Adipose tissue (tissue), 3 donors: ENCODE data around the gene CARS2. TPM values are rescaled to one million over a fixed set of nuclear protein-coding genes. Genes with fewer than 3 reads are reported as not detected.
"Not testable (repeated sequence)": the region's sequence is repeated elsewhere in the genome, so short reads cannot be mapped to it uniquely, and the experiment has no call there.

Experiments used
- H3K27ac ChIP-seq: one replicate; pipeline ENCODE4 v1.5.1; 2013; ENCODE audit warnings: low read depth, low read length
- WGBS, 3 donors: extraction: QIAGEN DNeasy Blood & Tissue Kit; methylation state at CpG; one replicate each; pipeline ENCODE4 v1.1.7; 2013; 5-methylcytosine and 5-hydroxymethylcytosine counted together
- polyA plus RNA-seq, 3 donors: library from polyadenylated mRNA; stranded (reverse); fragments of 200-250 nt; gene quantifications; one replicate each; pipeline ENCODE4 v1.2.3, GENCODE V29; 2013
- donor health status: healthy with polysubstance abuse.
- donor health status: Bipolar disorder and iron deficiency.
- donor health status: healthy.

The CARS2 gene
- polyA plus RNA-seq, 3 donors: 28.1 to 50.5 (median 43.1) TPM

GRCh38 chr13:110644892-110645521, 60.9 kb downstream of the CARS2 start:
- H3K27ac ChIP-seq: no peak overlapping the region

DNA sequence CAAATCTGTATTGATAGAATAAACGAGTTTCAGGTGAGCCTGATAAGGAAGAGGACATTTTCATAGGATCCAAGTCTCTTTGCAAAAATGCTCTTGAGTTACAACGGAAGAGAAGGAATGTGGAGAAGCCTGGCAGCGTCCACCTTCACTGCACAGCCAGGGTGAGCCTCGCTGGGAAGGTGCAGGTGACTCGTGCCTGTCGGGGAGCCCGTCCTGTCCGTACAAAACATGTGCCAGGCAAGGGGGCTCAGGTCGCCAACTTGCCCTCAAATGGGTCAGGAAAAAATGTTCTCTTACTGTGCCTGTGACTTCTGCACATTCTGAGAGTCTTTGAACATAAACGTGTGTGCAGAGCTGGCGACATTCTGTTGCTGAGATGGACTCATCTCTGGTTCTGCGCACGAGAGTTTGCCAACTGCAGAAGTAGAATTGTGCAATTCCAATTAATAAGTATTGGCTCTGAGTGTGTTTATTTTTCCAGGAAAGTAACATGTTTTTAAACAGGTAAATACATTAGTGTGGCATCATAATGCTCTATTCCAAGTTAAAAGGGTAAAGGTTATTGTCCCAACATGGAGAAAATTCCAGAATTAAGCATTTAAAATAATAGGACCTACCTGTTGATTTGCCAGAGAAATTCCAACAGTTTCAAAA, 62.0 kb downstream of the CARS2 start:
- 80 to 83% (median 80%) methylated on average over 13 of the region's 13 CpGs for WGBS, 3 donors
- H3K27ac ChIP-seq: no peak overlapping the region

More at GRCh38 chr13:110644892-110645521, 60.9 kb downstream of the CARS2 start:
- 40 to 53% (median 46%) methylated on average over 23 to 28 of the region's 28 CpGs for WGBS, 3 donors

- WGBS, 3 donors: 59 to 84% (median 84%) methylated on average over 11 of the region's 11 CpGs
- no peak overlapping the region for H3K27ac ChIP-seq
Measured at GRCh38 chr13:110643324-110643723, 62.6 kb downstream of the CARS2 start.

DNA sequence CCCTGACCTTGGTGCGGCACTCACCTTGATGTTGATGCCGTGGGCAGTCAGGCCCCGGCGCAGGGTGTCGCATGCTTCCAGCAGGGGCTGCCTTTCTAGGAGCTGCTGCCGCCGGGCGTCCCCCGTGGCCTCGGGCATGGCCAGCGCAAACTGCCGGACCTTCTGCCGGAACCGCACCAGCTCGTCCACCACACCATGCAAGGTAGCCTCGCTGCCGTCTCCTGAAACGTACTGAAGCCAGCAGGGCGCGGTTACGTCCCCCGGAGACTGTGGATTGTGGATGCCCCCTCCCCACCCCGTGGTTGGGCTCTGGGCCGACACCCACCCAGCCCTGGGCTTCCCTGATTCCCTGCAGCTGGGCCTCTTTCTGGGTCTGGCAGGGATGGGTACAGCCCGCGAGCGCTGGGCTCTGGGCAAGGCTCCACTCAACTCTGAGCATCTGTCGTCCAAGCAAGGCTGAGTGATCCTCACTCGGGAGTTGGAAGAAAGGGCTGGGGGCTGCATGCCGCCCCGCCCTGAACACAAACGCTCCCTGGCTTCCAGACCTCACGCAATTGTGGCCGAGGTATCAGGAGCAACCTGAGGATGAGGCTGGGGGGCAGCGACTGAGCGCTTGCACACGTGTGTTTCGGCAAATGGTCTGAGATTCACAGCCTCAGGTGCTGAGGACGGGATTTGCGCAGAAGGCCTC, 63.5 kb downstream of the CARS2 start:
- H3K27ac ChIP-seq: no peak overlapping the region
- 91 to 94% (median 91%) methylated on average over 40 of the region's 40 CpGs for whole genome bisulfite sequencing, 3 donors

DNA sequence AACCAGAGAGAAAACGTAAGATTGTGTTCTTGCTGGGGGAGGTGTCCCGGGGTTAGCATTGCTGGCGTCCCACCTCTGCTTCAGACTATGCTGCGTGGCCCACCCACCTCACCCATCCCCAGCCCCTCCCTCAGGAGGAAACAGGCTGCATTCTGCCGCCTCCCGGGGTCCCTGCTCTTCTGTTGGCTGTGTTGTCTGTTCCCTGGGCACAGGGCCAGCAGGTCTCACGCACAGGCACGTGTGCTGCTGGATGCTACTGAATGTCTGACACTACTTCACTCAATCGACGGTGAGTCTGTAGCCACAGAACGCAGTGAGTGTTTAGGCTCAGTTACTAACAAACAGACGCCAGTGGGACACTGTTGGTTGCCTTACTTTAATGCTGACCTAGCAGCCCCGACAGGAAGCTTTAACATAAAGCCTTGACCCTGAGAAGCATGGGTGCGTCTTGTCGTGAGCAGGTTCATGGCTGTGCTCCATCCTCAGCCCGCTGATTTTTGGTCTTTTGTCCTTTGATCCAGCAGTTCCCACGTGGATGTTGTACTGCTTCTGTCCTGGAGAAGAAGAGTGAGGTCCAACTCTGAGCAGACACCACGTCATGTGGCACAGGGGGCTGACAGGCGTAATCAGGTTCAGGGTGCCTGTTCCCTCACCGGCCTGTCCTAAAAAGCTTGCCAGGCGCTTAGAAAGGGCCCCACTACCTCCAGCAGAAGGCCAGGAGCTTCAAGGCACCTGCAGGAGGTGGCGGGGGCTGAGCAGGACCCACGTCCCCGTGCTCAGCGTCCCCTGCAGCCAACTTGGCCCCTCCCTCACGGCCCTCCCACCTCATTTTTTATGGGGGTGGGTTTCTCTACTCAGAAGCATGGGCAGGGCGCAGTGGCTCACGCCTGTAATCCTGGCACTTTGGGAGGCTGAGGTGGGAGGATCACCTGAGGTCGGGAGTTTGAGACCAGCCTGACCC, 64.6 kb downstream of the CARS2 start:
- no peak overlapping the region for H3K27ac ChIP-seq
- WGBS, 3 donors: 80 to 82% (median 81%) methylated on average over 29 of the region's 29 CpGs

- H3K27ac ChIP-seq: no peak overlapping the region
- WGBS, 3 donors: 72 to 79% (median 72%) methylated on average over 13 of the region's 13 CpGs
Measured at GRCh38 chr13:110640591-110641029, 65.3 kb downstream of the CARS2 start.

- H3K27ac ChIP-seq: no peak overlapping the region
- 77 to 84% (median 78%) methylated on average over 5 of the region's 5 CpGs for WGBS, 3 donors
Measured at GRCh38 chr13:110639935-110640334, 66.0 kb downstream of the CARS2 start.

DNA sequence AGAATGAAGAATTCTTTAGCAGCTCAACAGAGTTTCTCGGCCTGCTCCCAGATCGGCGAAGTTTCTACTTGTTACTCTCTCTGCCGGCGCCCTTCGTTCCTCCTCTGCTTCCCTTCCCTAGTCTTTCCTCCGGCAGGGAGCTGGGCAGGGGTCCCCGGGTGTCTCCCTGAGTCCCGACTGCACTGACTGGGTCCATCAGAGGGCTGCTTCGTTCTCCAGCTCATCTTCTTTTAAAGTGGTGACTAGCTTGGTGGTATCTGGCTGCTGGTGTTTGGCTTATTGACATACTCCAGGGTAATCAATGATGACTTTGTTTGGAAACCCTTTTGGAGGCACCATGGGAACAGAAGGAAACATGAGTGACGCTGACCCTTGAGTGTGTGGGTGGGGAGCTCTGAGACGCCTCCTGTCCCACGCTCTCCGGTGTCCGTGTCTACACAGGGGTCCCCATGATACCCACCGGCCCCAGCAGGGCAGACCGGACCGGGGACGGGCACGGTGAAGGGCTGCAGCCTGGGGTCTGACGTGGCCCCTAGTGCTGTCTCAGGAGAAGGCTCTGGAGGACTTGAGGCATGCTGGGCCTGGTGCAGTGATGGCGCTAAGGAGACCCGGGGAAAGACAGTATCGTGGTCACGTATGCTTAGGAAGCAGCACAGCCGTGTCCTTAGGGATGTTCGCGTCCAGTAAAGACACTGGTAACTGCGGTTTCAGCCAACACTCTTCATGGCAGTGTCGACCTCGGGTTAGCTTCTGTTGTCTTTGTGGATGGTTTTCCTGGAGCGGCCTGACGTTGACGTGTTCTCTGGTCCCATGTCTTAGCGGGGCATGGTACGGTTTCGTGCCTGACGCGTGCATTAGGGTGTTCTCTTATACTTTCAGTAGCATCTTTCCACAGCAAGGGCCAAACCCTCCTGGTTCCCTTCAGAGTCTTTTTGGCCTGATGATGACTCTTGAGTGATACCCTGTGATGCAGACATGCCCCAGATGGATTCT, 66.8 kb downstream of the CARS2 start:
- WGBS, 3 donors: 90 to 94% (median 92%) methylated on average over 39 of the region's 39 CpGs
- no peak overlapping the region for H3K27ac ChIP-seq

GRCh38 chr13:110638257-110638656, 67.7 kb downstream of the CARS2 start:
- no peak overlapping the region for H3K27ac ChIP-seq
- 88 to 92% (median 90%) methylated on average over 23 of the region's 23 CpGs for WGBS, 3 donors

GRCh38 chr13:110637747-110638146, 68.2 kb downstream of the CARS2 start:
- H3K27ac ChIP-seq: no peak overlapping the region
- WGBS, 3 donors: 72 to 86% (median 83%) methylated on average over 6 of the region's 6 CpGs

GRCh38 chr13:110637275-110637674, 68.6 kb downstream of the CARS2 start:
- WGBS, 3 donors: 90 to 92% (median 90%) methylated on average over 6 of the region's 6 CpGs
- no peak overlapping the region for H3K27ac ChIP-seq

GRCh38 chr13:110636701-110637201, 69.2 kb downstream of the CARS2 start:
- no peak overlapping the region for H3K27ac ChIP-seq
- 88 to 91% (median 89%) methylated on average over 14 of the region's 14 CpGs for WGBS, 3 donors

- 86 to 91% (median 91%) methylated on average over 16 of the region's 16 CpGs for WGBS, 3 donors
- H3K27ac ChIP-seq: no peak overlapping the region
Measured at GRCh38 chr13:110636053-110636475, 69.9 kb downstream of the CARS2 start.

- 84 to 90% (median 90%) methylated on average over 19 of the region's 19 CpGs for WGBS, 3 donors
- H3K27ac ChIP-seq: no peak overlapping the region
Measured at GRCh38 chr13:110635405-110636002, 70.4 kb downstream of the CARS2 start.

- no peak overlapping the region for H3K27ac ChIP-seq
- 91 to 95% (median 93%) methylated on average over 19 of the region's 19 CpGs for WGBS, 3 donors
Measured at GRCh38 chr13:110634558-110634957, 71.4 kb downstream of the CARS2 start.

GRCh38 chr13:110633776-110634175, 72.1 kb downstream of the CARS2 start:
- H3K27ac ChIP-seq: no peak overlapping the region
- WGBS, 3 donors: 86 to 93% (median 87%) methylated on average over 8 of the region's 8 CpGs

- 89 to 93% (median 92%) methylated on average over 15 of the region's 15 CpGs for WGBS, 3 donors
- not testable (repeated sequence) for H3K27ac ChIP-seq
Measured at GRCh38 chr13:110632255-110632654, 73.7 kb downstream of the CARS2 start.
